ENCODE data around the gene TRAF1. TPM values are rescaled to one million over a fixed set of nuclear protein-coding genes. Genes with fewer than 3 reads are reported as not detected.

Gene TRAF1
- total RNA-seq, 1 experiment from 2014 or later: 0.85 TPM

GRCh38 chr9:120893611-120894307 is 32.8 kb downstream of the TRAF1 start:
- in situ Hi-C loops (cut with HindIII; ENCODE audit: low sequenced_read_pairs): no loop called here
- DNase-seq (ENCODE audit: low spot score): no peak

GRCh38 chr9:120892748-120893610 is 33.6 kb downstream of the TRAF1 start:
- no peak for DNase-seq (ENCODE audit: low spot score)
- in situ Hi-C loops (cut with HindIII; ENCODE audit: low sequenced_read_pairs): no loop called here

GRCh38 chr9:120891884-120892747 is 34.5 kb downstream of the TRAF1 start:
- no peak for DNase-seq (ENCODE audit: low spot score)
- in situ Hi-C loops (cut with HindIII; ENCODE audit: low sequenced_read_pairs): no loop called here

DNA sequence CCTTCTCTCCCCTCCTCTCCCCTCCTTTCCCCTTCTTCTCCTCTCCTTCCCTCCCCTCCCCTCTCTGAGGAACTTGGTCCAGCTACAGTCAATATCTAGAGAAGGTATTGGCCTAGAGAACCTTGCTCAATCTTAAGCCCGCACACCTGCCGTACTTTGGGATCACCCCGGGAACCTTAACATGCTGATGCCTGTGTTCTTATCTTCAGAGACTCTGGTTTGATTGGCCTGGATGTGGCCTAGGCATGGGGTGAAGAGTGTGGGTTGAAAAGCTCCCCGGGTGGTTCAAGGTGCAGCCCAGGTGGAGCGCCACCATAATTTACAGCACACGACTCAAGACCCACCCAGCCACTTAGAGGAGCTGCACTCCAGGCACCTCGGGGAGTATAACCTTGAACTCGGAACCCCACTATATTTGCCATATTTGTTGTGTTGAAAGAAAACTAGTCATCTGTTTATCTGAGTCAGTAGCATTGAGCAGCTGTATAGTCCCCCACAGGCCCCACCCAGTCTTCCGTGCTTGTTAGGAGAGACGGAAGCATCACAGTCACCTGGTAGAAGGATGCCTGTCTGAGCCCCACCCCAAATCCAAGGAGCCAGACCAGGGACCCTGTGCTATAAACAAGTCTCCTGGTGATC is 35.2 kb downstream of the TRAF1 start:
- in situ Hi-C loops (cut with HindIII; ENCODE audit: low sequenced_read_pairs): no loop called here
- no peak for DNase-seq (ENCODE audit: low spot score)

GRCh38 chr9:120890320-120891244 is 36.0 kb downstream of the TRAF1 start:
- DNase-seq (ENCODE audit: low spot score): no peak
- in situ Hi-C loops (cut with HindIII; ENCODE audit: low sequenced_read_pairs): no loop called here

DNA sequence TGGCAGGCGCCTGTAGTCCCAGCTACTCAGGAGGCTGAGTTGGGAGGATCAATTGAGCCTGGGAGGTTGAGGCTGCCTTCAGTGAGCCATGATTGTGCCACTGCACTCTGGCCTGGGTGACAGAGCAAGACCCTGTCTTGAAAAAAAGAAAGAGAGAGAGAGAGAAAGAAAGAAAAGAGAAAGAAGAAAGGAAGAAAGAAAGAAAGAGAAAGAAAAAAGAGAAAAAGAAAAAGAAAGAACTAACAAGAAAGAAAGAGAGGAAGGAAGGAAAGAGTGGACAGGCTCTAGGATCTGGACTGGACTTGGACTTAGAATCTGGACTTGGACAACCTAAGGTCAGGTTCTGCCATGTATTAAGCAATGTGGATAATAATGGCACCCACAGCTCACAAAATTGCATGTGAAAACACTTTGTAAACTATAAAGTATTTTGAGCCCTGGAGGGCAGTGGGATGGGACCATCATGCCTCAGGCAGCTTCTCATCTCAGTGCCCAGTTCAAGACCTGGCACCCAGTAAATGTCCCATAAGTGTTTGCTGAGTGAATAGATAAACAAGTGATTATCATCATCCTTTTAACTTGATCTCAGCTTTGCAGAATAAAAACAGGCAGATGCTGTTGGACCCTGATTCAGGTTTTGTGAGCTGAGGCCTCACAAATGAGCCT is 36.9 kb downstream of the TRAF1 start:
- DNase-seq (ENCODE audit: low spot score): no peak
- in situ Hi-C loops (cut with HindIII; ENCODE audit: low sequenced_read_pairs): no loop called here

DNA sequence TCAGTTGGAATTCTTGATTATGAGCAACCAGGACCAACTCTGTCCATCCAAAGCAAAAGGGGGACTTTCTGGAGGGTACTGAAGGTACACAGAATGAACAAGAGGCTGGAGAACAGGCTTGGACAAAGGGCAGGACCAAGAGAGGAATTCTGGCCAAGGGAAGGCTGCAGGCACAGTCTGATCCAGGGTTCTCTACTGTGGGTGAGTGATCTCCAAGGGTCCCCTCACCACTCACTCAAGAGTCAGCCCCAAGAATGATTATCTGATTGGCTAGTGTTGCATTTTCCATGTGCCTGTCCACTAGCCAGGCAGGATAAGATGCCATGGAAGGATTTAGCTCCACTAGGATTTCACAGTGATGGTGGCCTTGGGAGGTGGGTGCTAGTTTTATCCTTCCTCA is 38.0 kb downstream of the TRAF1 start:
- in situ Hi-C loops (cut with HindIII; ENCODE audit: low sequenced_read_pairs): no loop called here
- no peak for DNase-seq (ENCODE audit: low spot score)

GRCh38 chr9:120886490-120886967 is 40.1 kb downstream of the TRAF1 start:
- DNase-seq (ENCODE audit: low spot score): no peak
- in situ Hi-C loops (cut with HindIII; ENCODE audit: low sequenced_read_pairs): no loop called here

DNA sequence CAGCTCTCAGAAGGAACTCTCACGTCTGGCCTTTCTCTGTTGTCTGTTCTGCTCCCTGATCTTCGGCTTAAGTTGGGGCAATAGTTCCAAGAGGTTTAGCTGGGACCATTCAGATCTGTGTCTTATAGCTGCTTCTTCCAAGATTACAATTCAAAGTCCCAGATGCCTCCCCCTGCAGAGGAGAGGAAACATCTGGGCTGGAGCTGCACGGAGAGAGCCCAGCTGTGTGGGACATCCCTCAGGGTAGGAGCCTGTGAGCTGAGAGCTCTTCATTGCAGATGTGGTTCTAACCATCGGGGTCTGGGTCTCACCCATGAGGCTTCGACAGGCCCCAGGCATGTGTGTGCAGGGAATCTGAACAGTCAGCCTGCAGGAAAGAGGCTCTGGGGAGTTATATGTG is 40.6 kb downstream of the TRAF1 start:
- in situ Hi-C loops (cut with HindIII; ENCODE audit: low sequenced_read_pairs): no loop called here
- no peak for DNase-seq (ENCODE audit: low spot score)

- DNase-seq (ENCODE audit: low spot score): no peak
- in situ Hi-C loops (cut with HindIII; ENCODE audit: low sequenced_read_pairs): no loop called here
Observed at GRCh38 chr9:120885457-120885856, 41.1 kb downstream of the TRAF1 start.

GRCh38 chr9:120883608-120883996 is 43.0 kb downstream of the TRAF1 start:
- no peak for DNase-seq (ENCODE audit: low spot score)
- in situ Hi-C loops (cut with HindIII; ENCODE audit: low sequenced_read_pairs): no loop called here

DNA sequence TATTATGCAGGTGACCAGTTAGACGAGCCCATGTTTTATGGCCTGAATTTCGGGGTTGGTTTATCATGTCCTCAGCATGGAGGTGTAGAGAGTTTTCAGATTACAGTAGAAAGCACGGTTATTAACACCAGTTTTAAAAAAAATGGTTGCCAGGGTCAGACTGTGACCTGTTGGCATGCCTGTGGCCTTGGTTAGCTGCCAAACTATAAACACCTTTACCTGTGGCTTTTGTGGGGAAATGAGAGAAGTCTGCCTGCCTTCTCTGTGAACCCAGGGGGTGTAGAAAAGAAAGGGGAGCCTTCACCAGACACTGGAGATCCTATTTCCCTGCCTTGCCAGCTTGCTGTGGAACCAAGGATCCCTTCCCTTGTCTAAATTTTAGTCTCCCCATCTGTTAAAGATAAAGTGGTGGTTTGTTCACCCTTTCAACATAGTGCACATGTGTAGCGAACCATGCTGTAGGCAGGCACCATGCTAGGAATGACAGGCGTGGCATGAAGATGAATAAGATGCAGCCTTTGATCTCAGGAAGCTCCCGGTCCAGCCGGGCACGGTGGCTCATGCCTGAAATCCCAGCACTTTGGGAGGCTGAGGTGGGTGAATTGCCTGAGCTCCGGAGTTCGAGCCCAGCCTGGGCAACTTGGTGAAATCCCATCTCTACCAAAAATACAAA is 43.5 kb downstream of the TRAF1 start:
- DNase-seq (ENCODE audit: low spot score): no peak
- in situ Hi-C loops (cut with HindIII; ENCODE audit: low sequenced_read_pairs): no loop called here

DNA sequence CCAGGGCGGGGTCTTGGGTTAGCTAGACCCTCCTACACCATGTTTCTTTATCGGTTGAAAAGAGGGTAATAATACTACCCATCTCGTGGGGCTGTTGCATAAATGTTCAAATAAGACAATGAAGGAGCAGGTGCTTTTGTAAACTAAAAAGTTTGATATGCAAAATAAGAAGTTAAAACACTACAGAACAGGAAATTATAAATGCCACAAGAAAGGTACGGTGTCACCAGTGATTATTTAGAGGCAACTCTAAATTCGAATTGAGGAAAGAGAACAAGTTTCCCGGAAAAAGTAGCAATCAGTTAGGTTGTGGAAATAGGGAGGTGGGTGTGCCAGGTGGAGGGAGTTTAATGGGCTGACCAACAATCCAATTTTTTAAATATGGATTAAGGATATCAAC is 47.1 kb downstream of the TRAF1 start:
- in situ Hi-C loops (cut with HindIII; ENCODE audit: low sequenced_read_pairs): no loop called here
- DNase-seq (ENCODE audit: low spot score): no peak

- DNase-seq (ENCODE audit: low spot score): peak; percentile 13
- in situ Hi-C loops (cut with HindIII; ENCODE audit: low sequenced_read_pairs): no loop called here
Observed at GRCh38 chr9:120878188-120879130, 48.1 kb downstream of the TRAF1 start.

DNA sequence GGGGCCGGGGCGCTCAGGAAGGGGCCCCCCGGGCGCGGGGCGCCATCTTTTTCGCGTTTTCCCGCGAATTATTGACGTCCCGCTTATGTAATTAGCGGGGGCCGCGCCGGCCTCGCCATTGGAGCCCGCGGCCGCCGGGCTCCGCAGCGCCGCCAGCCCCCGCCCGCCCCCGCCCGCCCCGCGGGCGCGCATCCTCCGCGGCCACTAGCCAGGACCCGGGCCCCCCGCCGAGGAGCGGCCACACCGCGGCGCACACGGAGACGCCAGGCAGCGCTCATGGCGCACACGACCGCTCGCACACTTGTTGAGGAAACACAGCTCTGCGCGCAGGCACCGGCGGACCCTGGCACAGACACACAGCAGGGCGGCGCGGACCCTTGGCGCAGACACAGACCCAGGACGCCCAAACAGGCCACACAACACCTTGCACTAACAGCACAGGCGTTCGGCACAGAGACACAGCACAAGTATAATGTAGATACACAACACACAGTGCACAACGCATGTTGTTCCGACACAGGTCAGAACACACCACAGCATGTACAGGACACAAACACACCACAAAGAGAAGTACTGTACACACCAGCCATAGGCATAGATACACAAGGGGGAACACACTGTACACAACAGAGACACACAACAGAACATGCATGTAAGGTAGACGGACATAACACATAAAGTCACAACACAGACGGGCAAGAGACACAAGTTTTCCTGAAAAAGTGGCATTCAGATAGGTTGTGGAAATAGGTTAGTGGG is 49.1 kb downstream of the TRAF1 start:
- DNase-seq (ENCODE audit: low spot score): peak; percentile 66
- in situ Hi-C loops (cut with HindIII; ENCODE audit: low sequenced_read_pairs): no loop called here

Measured in G401 (cell line).